ENCODE data around the gene CCNT2.
"Not testable (repeated sequence)": the region's sequence is repeated elsewhere in the genome, so short reads cannot be mapped to it uniquely, and the experiment has no call there.

The CCNT2 gene

DNA sequence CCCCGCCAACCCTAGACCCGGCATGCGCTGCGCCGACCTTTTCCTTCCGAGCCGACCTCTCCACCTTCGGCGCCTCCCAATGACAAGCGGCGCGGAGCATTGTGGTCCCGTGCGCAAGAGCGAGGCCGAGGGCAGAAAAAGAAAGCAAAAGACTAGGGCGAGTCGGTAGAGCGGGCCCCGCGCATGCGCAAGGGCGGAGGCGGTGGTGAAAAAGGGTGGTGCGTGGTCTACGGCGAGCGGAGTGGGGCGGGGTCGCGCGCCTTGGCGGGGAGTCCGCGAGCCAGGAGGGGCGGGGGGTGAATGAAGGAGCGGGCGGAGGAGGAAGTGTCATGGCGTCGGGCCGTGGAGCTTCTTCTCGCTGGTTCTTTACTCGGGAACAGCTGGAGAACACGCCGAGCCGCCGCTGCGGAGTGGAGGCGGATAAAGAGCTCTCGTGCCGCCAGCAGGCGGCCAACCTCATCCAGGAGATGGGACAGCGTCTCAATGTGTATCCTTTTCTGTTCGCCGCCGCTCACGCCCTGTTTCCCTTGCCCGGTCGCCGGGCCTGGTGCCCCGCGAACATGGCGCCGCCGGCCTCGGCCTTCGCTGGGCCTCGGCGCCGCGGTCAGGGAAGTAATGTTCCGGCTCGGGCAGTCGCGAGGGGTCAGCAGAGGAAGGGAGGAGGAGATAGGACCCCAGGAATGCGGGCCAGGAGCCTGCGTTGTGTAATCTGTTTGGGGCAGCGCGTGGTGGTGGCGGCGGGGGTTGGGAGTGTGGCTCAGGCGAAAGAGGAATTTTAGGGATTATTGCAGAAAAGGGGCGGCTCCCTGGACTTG, at the start of gene CCNT2:
Gene CCNT2, plus strand, starts transcription at position 297 of the 815 bp plus-strand sequence. Its CDS starts 33 bp downstream, at position 330.
- in situ Hi-C loops (cut with MboI; ENCODE audit: low sequenced_read_pairs), result no loop called here

DNA sequence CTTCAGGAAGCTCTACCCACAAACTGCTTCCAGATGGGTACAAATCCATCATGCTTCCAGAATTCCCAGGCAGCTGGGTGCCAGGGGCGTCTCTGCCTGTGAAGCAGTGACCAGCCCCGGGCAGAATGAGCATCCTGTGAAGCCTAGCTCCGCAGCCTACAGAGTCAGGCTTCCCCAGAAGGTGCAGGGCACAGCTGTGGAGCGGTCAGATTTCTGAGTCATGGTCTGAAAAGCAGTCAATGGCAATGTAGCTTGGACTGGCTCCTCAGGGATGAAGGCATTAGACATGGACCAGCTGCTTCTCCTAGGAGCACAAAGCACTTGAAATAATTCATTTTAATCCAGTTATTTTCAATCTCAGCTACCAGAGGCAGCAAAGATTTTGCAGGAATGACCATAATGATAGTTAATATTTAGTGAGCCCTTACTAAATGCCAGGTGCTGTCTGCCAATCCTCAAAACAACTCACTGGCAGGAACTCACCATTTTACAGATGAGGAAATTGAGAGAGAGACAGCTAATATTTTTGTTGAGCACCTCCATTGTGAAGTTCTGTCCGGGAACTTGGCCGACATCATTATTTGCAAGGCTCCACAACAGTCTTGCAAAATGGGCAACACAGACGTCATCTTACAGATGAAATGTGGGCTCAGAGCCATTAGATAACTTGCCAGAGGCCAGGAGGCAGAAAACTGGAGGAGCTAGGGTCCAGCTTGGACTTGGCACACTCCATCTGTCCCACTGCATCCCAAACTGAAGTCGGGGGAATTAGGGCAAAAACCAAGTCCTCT, 48.5 kb upstream of the CCNT2 start:
- in situ Hi-C loops (cut with MboI; ENCODE audit: low sequenced_read_pairs), result no loop called here

DNA sequence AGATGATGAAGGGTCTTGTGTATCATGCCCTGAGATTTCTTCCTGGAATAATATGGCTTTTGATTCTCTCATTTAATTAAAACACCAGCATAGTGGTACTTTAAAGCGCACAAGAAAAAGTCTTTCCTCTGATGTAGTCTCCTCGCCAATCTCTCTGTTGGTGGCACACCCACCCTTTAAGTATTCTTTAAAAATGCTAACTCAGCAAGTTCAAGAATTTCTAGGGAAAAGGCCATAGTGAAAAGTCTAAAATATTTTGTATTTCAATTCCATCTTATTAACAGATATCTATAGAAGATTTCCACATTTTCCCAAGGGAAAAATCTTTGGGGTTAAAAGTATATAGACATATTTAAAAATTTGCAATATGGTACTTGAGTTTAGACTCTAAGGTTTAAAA, 45.5 kb upstream of the CCNT2 start:
- in situ Hi-C loops (cut with MboI; ENCODE audit: low sequenced_read_pairs), result no loop called here

DNA sequence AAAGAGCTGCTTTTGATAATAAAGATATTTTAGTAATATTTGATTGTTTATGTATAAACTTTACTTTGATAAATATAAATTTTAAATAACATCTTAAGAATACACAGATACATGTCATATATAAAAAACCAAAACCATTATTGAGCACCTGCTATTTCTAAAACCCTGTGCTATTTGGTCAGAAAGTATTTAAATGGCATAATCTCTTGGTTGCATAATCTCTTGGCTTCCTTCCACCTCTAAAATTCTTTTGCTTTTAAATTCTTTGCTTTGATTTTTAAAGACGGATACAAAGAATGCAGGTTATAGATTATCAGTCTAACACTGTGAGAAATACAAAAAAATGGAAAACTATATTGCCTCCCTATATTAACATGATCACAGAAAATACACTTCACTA, 43.3 kb upstream of the CCNT2 start:
- in situ Hi-C loops (cut with MboI; ENCODE audit: low sequenced_read_pairs), result no loop called here

DNA sequence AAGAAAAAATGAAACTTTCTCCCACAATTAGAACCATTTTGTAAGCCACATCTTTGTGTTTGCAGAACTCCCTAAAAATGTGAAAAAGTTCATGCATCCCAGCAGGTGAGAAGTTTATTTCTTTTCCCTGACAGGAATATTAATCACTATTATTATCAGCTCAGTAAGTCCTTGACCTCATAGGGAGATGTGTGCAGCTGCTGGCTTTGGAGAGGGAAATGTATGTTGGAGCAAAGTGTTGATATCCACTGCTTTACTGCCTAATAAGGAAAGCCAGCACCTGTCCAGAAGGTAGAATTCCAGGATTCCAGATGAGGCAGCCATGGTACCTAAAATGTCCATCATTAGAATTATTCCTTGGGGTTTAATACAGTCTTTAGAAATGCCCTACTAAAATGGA, 35.8 kb upstream of the CCNT2 start:
- in situ Hi-C loops (cut with MboI; ENCODE audit: low sequenced_read_pairs), result no loop called here

DNA sequence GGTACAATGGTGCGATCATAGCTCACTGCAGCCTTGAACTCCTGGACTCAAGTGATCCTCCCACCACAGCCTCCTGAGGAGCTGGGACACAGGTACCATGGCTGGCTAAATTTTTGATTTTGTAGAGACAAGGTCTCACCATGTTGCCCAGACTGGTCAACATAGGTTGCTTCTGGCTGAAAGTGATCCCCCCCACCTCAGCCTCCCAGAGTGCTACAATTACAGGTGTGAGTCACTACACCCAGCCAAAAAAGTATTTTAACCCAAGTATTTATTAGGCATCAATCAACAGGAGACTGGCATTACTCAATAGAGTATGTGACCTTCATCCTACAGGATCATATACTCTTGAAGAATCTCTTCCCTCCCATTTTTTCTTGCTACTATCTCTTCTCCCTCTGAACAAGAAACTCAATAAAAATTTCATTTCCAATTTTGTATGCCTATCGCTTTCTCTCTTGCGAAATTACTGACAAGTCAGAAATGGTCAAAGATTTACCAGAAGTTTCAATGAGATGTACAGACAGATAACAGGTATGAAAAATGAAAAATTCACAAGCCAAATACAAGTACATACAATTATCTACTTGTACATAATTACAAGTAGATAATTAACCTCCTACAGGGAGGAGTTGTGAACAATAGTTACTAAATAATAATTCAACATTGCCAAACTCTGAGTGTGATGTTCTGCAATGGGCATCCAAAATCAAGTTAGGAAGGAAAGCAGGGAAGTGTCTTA, 34.9 kb upstream of the CCNT2 start:
- in situ Hi-C loops (cut with MboI; ENCODE audit: low sequenced_read_pairs), result no loop called here

DNA sequence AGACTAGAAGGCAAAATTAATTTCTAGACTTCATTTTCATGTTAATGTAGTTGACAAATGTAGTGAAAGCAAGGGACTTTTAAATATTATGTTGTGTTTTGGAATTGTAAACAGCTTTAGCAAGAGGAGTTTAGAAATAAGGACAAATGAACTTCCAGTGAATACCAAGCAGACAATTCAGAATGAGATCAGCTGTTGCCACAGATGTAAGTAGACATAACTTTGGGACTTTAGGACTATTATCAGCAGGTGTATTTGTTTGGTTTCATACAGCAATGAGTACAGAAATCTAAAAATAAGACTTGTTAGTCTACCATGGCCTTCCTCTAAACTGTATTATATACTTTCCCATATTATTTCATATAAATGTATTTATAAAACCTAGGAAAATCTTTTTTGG, 34.2 kb upstream of the CCNT2 start:
- in situ Hi-C loops (cut with MboI; ENCODE audit: low sequenced_read_pairs), result no loop called here

DNA sequence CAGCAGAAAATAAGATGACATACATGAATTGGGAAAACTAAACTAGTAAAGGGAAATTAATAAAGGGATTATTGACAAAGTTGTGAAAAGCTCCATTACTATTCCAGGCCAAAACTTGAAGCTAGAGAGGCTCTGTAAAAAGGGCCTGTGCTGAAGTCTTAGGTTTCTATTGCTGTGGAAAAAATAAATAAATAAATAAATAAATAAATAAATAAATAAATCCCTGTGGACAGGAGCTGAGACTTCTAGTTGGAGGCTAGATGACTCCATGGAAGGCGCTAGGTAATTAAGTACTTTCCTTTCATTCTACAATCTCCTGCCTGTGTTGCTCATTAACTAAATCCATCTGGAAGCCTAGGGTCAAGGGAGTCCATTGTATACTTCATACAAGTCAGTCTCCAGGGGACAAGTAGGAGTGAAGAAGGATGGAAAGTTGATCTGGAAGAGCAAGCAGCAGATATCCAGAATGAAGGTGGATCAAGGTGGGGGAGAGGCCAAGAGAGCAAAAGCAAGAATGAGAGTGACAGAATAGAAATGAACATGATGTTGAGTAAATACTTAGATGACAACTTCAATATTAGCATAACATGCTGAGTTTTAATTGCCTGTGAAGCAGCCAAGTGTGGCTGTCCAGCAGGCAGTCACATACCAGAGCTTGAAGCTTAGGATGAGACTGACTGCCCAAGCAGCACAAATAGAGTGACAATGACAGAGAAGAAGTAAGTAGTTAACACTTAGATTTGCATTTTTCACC, 26.2 kb upstream of the CCNT2 start:
- in situ Hi-C loops (cut with MboI; ENCODE audit: low sequenced_read_pairs), result no loop called here

DNA sequence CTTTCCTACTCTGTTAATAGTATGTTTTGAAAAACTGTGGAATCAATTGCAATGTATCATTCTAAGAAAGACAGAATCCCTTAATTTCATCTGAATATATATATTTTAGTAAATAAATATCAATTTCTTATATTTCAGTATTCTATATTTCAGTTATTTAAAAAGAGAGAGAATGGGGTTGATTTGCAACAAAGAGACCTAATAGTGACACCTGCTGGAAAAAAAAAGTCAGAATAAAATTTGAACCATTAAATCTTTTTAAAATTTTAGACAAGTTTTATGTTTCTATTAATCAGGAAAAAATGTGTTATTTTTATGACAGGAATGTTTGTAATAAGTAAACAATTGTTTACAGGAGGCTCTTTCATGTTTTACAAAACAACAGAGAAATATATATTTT, 20.7 kb upstream of the CCNT2 start:
- in situ Hi-C loops (cut with MboI; ENCODE audit: low sequenced_read_pairs), result no loop called here

DNA sequence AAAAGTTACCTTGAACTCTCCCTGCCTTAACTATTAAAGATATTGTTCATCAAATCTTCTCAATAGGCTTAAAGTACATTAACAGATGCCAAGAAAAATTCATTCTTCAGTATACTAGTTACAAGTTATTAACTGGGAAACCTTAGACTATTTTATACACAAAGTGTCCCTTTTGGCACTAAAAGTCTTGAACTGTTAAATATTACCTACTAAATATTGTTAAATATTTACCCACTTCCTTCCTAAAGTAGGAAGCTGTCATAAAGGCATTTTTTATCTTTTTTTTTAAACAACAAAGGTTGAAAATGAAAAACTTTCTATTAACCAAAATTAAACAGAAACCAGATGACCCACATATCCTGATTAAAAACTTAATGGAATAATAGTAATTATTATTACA, 19.4 kb upstream of the CCNT2 start:
- in situ Hi-C loops (cut with MboI; ENCODE audit: low sequenced_read_pairs), result no loop called here

DNA sequence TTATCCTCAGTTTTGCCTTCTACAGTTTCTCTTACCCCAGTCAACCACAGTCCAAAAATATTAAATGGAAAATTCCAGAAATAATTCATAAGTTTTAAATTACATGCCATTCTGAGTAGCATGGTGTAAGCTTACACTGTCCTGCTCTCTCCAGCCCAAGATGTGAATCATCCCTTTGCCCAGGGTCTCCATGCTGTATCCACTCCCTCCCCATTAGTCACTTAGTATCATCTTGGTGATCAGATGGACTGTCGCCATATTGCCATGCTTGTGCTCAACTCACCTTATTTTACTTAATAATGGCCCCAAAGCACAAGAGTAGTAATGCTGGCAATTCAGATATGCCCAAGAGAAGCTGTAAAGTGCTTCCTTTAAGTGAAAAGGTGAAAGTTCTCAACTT, 18.5 kb upstream of the CCNT2 start:
- in situ Hi-C loops (cut with MboI; ENCODE audit: low sequenced_read_pairs), result no loop called here

DNA sequence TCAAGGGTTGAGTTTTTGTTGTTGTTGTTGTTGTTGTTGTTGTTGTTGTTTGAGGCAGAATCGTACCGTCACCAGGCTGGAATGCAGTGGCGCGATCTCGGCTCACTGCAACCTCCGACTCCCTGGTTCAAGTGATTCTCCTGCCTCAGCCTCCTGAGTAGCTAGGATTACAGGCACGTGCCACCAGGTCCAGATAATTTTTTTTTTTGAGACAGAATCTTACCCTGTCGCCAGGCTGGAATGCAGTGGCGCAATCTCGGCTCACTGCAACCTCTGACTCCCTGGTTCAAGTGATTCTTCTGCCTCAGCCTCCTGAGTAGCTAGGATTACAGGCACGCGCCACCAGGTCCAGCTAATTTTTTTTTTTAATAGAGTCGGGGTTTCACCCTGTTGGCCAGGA, 14.9 kb upstream of the CCNT2 start:
- in situ Hi-C loops (cut with MboI; ENCODE audit: low sequenced_read_pairs), result not testable (repeated sequence)

DNA sequence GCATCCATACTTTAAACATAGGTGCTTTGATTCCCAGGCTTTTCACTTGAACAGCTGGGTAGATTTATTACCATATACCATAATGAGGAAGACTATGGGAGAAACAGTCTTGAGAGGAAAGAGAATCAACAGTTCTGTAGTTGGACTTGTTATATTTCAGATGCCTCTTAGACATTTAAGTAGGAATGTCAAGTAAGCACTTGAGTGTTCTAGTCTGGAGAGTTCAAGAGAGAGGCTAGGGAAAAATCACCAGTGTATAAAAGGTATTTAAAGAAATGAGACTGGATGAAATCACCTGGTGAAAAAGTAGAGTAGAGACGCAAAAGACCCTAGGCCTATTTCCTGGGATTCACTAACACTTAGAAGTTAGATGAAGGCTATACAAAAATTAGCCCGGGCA, 13.5 kb upstream of the CCNT2 start:
- in situ Hi-C loops (cut with MboI; ENCODE audit: low sequenced_read_pairs), result no loop called here

DNA sequence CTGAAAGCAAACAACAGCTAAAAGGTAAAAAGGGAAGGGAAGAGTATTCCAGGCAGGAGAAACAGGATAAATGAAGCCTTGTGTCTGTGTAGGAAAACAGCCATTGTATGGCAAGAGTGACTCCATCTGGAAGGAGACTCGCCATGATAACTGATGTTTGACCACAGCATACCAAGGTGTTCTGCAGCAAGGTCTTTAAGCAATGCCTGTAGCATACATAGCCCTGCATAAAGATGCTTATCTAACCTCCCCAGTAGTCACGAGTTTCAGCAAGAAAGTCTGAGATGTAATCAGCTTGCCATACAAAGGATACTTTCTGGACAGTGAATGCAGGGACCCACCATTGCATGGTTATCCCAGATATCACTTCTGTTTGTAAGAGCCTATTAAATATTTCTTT, 11.9 kb upstream of the CCNT2 start:
- in situ Hi-C loops (cut with MboI; ENCODE audit: low sequenced_read_pairs), result no loop called here

DNA sequence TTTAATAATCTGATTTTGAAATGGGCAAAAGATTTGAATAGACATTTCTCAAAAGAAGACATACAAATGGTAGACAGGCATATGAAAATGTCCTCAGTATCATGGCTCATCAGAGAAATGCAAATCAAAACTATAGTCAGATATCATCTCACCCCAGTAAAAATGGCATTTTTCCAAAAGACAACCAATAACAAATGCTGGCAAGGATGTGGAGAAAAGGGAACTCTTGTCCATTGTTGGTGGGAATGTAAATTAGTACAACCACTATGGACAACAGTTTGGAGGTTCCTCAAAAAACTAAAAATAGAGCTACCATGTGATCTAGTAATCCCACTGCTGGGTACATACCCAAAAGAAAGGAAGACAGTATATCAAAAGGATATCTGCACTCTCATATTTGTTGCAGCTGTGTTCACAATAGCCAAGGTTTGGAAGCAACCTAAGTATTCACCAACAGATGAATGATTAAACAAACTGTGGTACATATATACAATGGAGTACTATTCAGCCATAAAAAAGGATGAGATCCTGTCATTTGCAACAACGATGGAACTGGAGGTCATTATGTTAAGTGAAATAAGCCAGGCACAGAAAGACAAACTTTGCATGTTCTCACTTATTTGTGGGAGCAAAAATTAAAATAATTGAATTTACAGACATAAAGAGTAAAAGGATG, 11.0 kb upstream of the CCNT2 start:
- in situ Hi-C loops (cut with MboI; ENCODE audit: low sequenced_read_pairs), result not testable (repeated sequence)

DNA sequence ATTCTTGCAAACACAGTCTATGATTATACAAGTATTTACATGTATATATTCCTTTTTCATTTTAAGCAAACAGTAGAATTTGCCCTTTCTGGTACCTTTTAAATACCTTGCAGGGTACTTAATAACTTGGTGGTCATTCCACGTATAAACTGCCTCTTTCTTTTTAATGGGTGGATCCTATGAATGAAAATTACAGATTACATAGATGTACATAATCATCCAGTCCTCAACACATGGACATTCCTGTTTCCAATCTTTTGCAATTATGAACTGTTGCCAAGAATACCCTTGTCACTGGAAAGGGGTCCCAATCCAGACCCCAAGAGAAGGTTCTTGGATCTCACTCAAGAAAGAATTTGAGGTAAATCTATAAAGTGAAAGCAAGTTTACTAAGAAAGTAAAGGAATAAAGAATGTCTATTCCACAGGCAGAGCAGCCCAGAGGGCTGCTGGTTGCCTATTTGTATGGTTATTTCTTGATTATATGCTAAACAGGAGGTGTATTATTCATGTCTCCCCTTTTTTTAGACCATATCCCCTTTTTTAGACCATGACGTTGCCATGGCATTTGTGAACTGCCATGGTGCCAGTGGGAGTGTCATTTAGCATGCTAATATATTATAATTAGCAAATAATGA, 7.7 kb upstream of the CCNT2 start:
- in situ Hi-C loops (cut with MboI; ENCODE audit: low sequenced_read_pairs), result no loop called here

DNA sequence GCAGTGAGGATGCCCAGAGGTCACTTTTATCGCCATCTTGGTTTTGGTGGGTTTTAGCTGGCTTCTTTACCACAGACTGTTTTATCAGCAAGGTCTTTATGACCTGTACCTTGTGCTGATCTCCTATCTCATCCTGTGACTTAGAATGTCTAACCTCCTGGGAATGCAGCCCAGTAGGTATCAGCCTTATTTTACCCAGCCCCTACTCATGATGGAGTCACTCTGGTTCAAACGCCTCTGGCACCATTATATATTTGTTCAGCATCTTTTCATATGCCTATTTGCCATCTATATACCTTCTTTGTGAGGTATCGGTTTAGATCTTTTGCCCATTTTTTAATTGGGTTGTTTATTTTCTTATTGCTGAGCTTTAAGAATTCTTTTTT, 7.2 kb upstream of the CCNT2 start:
- in situ Hi-C loops (cut with MboI; ENCODE audit: low sequenced_read_pairs), result no loop called here

DNA sequence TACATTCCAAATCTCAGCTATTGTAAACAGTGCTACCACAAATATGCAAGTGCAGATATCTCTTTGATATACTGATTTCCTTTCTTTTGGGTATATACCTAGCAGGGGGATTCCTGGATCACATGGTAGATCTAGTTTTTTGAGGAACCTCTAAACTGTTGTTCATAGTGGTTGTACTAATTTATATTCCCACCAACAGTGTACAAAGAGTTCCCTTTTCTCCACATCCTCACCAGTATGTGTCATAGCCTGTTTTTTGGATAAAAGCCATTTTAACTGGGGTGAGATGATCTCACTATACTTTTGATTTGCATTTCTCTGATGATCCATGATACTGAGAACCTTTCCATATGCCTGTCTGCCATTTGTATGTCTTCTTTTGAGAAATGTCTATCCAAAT, 6.3 kb upstream of the CCNT2 start:
- in situ Hi-C loops (cut with MboI; ENCODE audit: low sequenced_read_pairs), result no loop called here

DNA sequence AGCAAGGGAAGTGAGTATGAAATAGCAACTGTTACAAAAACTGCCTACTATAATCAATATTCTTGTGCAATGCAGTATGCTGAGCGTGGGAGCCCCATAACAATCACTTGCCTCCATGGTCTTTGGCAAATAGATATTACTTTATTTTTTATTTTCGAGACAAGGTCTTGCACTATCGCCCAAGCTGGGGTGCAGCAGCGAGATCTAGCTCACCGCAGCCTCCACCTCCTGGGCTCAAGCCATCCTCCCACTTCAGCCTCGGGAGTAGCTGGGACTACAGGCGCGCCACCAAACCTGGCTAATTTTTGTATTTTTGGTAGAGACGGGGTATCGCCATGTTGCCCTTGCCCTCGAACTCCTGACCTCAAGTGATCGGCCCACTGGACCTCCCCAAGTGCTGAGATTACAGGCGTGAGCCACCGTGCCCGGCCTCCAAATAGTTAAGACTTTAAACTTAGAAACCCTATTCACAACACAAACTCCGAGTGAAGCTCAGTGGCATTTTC, 1.2 kb upstream of the CCNT2 start:
- in situ Hi-C loops (cut with MboI; ENCODE audit: low sequenced_read_pairs), result no loop called here

Data from HL-60/S4 treated with phorbol 12-myristate 13-acetate at 8.2 ng/mL for 4 days and 3 days (cell line).